Panc1 (cell line): ENCODE measurements around the gene MTAP. TPM values are rescaled to one million over a fixed set of nuclear protein-coding genes. Genes with fewer than 3 reads are reported as not detected.
A peak's percentile ranks its signal among the peaks of the same experiment; 100 is the strongest.

Experiments
- ATAC-seq: fragments of 200-7000 bp; cut with Tn5 transposase; 2 replicates; pipeline ENCODE4 v1.9.1; 2020; ENCODE audit warnings: mild to moderate bottlenecking, moderate library complexity
- BruUV-seq: library from RNA; stranded (reverse); fragments of 400-500 nt; replicated peaks from 2 replicates; lab custom pipeline; 2021; lab: Mats Ljungman, UMichigan
- CTCF ChIA-PET: fragments of 300-600 bp; sonication (Branson Sonifier 250); formaldehyde crosslinking; loops from one replicate; lab custom pipeline; 2022; ENCODE audit warnings: antibody characterized with exemption; lab: Charles Lee
- POLR2A ChIA-PET: fragments of 300-600 bp; sonication (Branson Sonifier 250); formaldehyde crosslinking; loops from one replicate; lab custom pipeline; 2022; ENCODE audit warnings: antibody characterized with exemption; lab: Charles Lee
- DNase-seq: peaks from one replicate; pipeline ENCODE4 v3.0.0-alpha.2; 2010; ENCODE audit warnings: low read depth, low spot score
- H3K27ac ChIP-seq: 2 replicates; pipeline ENCODE4 v1.5.1; 2011; ENCODE audit warnings: mild to moderate bottlenecking, low read length, inconsistent platforms
- H3K27me3 ChIP-seq: fragments of 200-500 bp; sonication (Bioruptor generic); 2 replicates; pipeline ENCODE4 v1.6.0; 2014; ENCODE audit warnings: low read length, inconsistent platforms; ENCODE audit not compliant: control insufficient read depth, insufficient read depth
- H3K36me3 ChIP-seq: fragments of 200-500 bp; sonication (Bioruptor generic); 2 replicates; pipeline ENCODE4 v1.5.1; 2014; ENCODE audit warnings: inconsistent platforms, mild to moderate bottlenecking, low read length, moderate library complexity; ENCODE audit not compliant: control insufficient read depth, insufficient read depth
- H3K4me1 ChIP-seq: 2 replicates; pipeline ENCODE4 v1.5.1; 2011; ENCODE audit warnings: inconsistent platforms, mild to moderate bottlenecking, low read length, moderate library complexity; ENCODE audit not compliant: control insufficient read depth, insufficient read depth
- H3K4me3 ChIP-seq, 2 experiments: 2 replicates each; pipeline ENCODE4 v1.5.1; 2011 to 2012; ENCODE audit warnings: low read depth in 2 of 2, low read length in 2 of 2, mild to moderate bottlenecking in 2 of 2, inconsistent platforms in 1 of 2, moderate library complexity in 1 of 2
- H3K9me3 ChIP-seq: fragments of 200-500 bp; sonication (Bioruptor generic); 2 replicates; pipeline ENCODE4 v1.5.1; 2014; ENCODE audit warnings: low read depth, mild to moderate bottlenecking, inconsistent platforms, low read length, moderate library complexity; ENCODE audit not compliant: control insufficient read depth, insufficient read depth
- POLR2AphosphoS5 ChIP-seq: IDR thresholded peaks from 2 replicates; pipeline ENCODE4 v1.6.1; 2012; ENCODE audit warnings: mild to moderate bottlenecking, low read depth, low read length, moderate library complexity
- SIN3A ChIP-seq: IDR thresholded peaks from 2 replicates; pipeline ENCODE4 v1.6.1; 2012; ENCODE audit warnings: low read depth, mild to moderate bottlenecking, low read length, moderate library complexity, borderline replicate concordance; ENCODE audit not compliant: insufficient read depth
- TCF7L2 ChIP-seq: IDR thresholded peaks from 2 replicates; pipeline ENCODE4 v1.6.1; 2011; ENCODE audit warnings: mild to moderate bottlenecking, low read depth, low read length, inconsistent platforms
- in situ Hi-C: cut with HindIII; loops from 2 replicates; pipeline ENCODE4 v1.10.0; 2016; ENCODE audit warnings: low sequenced_read_pairs, low pct_unique_long_range_greater_than_20kb
- intact Hi-C: fragments of 100-400 bp; cut with micrococcal nuclease; formaldehyde crosslinking; loops from one replicate; pipeline ENCODE4 v1.10.0; 2022; ENCODE audit not compliant: unreplicated experiment
- total RNA-seq: library from RNA; stranded (reverse); gene quantifications from one replicate; pipeline ENCODE4 v1.2.1, GENCODE V29; 2021; ENCODE audit not compliant: unreplicated experiment
- TF ChIP-seq, protein P1 (sequence below): fragments of 450-650 bp; IDR thresholded peaks from 2 replicates; pipeline ENCODE4 v1.5.1; 2017; ENCODE audit warnings: mild to moderate bottlenecking
- TF ChIP-seq, protein P2 (sequence below), 2 experiments: IDR thresholded peaks; 2 replicates each; pipeline ENCODE4 v1.6.1; 2011 to 2012; ENCODE audit warnings: low read depth in 2 of 2, control low read depth in 1 of 2, low read length in 1 of 2, mild to moderate bottlenecking in 1 of 2, moderate library complexity in 1 of 2; ENCODE audit not compliant: insufficient read depth in 1 of 2

MTAP gene
- total RNA-seq, 1 experiment from 2014 or later = 9.6 TPM

DNA sequence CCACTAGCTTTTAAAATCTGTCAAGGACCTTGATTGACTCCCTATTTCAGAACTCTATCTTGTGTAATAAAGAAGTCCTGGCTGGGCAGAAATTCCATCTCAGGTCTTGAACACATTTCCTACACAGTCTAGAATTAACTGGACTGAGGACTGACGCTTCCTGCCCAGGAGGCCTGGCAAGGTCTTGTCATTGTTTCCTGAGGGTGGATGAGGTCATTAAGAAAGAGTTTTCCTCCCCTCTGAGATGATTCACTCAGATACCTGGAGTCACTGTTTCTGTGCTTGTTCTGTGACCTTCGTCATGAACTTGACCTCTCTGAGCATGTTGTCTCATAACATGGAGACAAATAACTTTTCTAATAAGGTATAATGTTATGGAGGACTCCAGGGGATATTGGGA is 10.0 kb downstream of the MTAP start:
- in situ Hi-C loops = no loop called here
- peaks cover 17% of the 10 kb centered on the region for H3K4me1 ChIP-seq

DNA sequence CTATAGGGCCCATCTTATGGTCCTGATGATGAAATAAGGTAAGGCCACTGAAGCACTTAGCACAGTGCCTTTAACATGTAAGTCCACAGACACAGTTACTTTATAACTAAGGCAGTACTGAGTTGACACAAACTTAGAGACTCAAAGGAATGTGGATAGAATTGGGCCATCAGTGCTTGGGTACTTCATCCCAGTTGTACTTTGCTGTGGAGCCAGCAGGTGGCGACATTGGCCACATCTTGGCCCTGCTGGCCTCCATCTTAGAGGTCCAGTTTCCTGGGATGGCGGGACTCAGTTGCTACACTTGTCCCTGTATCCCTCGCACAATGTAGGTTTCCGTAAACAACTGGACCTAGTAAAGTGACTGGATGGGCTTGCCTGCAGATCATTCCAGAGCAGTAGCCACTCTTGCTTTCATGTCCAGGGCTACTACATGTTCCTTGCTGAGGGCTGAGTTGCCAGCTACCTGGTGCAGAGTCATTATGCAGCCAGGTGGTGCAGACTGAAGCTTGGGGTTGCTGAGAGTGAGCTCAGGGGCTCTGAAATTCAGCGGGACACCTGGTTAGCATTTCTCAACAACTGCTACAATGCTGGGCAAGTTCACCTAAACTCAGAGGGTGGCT is 10.6 kb downstream of the MTAP start:
- ChIA-PET POLR2A (no interaction called here), CTCF (interaction anchor here (0.8 to 1.1 kb wide), 3 partner anchors 293 to 639 kb away, joined by 3 read pairs; no protein-coding TSS in a partner anchor)
- TF ChIP-seq, protein P1, sequence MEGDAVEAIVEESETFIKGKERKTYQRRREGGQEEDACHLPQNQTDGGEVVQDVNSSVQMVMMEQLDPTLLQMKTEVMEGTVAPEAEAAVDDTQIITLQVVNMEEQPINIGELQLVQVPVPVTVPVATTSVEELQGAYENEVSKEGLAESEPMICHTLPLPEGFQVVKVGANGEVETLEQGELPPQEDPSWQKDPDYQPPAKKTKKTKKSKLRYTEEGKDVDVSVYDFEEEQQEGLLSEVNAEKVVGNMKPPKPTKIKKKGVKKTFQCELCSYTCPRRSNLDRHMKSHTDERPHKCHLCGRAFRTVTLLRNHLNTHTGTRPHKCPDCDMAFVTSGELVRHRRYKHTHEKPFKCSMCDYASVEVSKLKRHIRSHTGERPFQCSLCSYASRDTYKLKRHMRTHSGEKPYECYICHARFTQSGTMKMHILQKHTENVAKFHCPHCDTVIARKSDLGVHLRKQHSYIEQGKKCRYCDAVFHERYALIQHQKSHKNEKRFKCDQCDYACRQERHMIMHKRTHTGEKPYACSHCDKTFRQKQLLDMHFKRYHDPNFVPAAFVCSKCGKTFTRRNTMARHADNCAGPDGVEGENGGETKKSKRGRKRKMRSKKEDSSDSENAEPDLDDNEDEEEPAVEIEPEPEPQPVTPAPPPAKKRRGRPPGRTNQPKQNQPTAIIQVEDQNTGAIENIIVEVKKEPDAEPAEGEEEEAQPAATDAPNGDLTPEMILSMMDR = peak; percentile 77
- TF ChIP-seq, protein P2, sequence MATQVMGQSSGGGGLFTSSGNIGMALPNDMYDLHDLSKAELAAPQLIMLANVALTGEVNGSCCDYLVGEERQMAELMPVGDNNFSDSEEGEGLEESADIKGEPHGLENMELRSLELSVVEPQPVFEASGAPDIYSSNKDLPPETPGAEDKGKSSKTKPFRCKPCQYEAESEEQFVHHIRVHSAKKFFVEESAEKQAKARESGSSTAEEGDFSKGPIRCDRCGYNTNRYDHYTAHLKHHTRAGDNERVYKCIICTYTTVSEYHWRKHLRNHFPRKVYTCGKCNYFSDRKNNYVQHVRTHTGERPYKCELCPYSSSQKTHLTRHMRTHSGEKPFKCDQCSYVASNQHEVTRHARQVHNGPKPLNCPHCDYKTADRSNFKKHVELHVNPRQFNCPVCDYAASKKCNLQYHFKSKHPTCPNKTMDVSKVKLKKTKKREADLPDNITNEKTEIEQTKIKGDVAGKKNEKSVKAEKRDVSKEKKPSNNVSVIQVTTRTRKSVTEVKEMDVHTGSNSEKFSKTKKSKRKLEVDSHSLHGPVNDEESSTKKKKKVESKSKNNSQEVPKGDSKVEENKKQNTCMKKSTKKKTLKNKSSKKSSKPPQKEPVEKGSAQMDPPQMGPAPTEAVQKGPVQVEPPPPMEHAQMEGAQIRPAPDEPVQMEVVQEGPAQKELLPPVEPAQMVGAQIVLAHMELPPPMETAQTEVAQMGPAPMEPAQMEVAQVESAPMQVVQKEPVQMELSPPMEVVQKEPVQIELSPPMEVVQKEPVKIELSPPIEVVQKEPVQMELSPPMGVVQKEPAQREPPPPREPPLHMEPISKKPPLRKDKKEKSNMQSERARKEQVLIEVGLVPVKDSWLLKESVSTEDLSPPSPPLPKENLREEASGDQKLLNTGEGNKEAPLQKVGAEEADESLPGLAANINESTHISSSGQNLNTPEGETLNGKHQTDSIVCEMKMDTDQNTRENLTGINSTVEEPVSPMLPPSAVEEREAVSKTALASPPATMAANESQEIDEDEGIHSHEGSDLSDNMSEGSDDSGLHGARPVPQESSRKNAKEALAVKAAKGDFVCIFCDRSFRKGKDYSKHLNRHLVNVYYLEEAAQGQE (IDR thresholded peaks at IDR 0.05; ENCODE audit: insufficient read depth in 1 of 2, low read depth in 2 of 2, low read length in 1 of 2) = no peak
- ATAC-seq = peak; percentile 86
- Histone ChIP-seq H3K36me3 (peaks cover 12% of the 10 kb centered on the region; the same call in 1 of the 2 replicates), H3K4me3 (no peak overlapping the region), H3K9me3 (no peaks in the 10 kb centered on the region), H3K27ac (peak overlapping the region; percentile 23; the same call in 1 of the 2 replicates), H3K27me3 (no peaks in the 10 kb centered on the region), H3K4me1 (peaks cover 17% of the 10 kb centered on the region)
- in situ Hi-C loops = no loop called here
- DNase-seq = peak; percentile 74
- intact Hi-C loops = no loop called here
- BruUV-seq = no TSS peak

More for the DNA sequence above, 10.0 kb downstream of the MTAP start:
- CTCF ChIA-PET = no interaction called here
- POLR2A ChIA-PET = no interaction called here
- no peaks in the 10 kb centered on the region for H3K9me3 ChIP-seq
- no peak overlapping the region for H3K4me3 ChIP-seq
- TF ChIP-seq, protein P1 = no peak
- TF ChIP-seq, protein P2 (IDR thresholded peaks at IDR 0.05; ENCODE audit: insufficient read depth in 1 of 2, low read depth in 2 of 2, low read length in 1 of 2) = no peak
- no peak for TF ChIP-seq POLR2AphosphoS5
- no peak for TF ChIP-seq SIN3A
- TF ChIP-seq TCF7L2 = no peak
- H3K36me3 ChIP-seq = peaks cover 12% of the 10 kb centered on the region; the same call in 1 of the 2 replicates
- no TSS peak for BruUV-seq
- ATAC-seq (peak; percentile 57; the same call in 1 of the 2 replicates), DNase-seq (peak; percentile 60)
- peak overlapping the region; percentile 23; the same call in 1 of the 2 replicates for H3K27ac ChIP-seq
- intact Hi-C loops = no loop called here
- H3K27me3 ChIP-seq = no peaks in the 10 kb centered on the region
